SJCRH30 (cell line): ENCODE results near the gene NGF. TPM values are rescaled to one million over a fixed set of nuclear protein-coding genes. Genes with fewer than 3 reads are reported as not detected.

Source experiments
- DNase-seq, 2 experiments: peaks; one replicate each; pipeline ENCODE4 v3.0.0-alpha.2; 2015 to 2020
- H3K27ac ChIP-seq: fragments of 250-450 bp; sonication (Bioruptor Pico); 2 replicates; pipeline ENCODE4 v1.5.1; 2020; ENCODE audit warnings: mild to moderate bottlenecking, moderate library complexity
- H3K27me3 ChIP-seq: fragments of 250-450 bp; sonication (Bioruptor Pico); 2 replicates; pipeline ENCODE4 v1.5.1; 2020; ENCODE audit warnings: mild to moderate bottlenecking, moderate library complexity
- H3K36me3 ChIP-seq: fragments of 250-450 bp; sonication (Bioruptor Pico); 2 replicates; pipeline ENCODE4 v1.5.1; 2020; ENCODE audit warnings: mild to moderate bottlenecking, moderate library complexity
- H3K4me1 ChIP-seq: fragments of 250-450 bp; sonication (Bioruptor Pico); 2 replicates; pipeline ENCODE4 v1.5.1; 2020; ENCODE audit warnings: mild to moderate bottlenecking, moderate library complexity
- H3K4me3 ChIP-seq: fragments of 250-450 bp; sonication (Bioruptor Pico); 2 replicates; pipeline ENCODE4 v1.5.1; 2020; ENCODE audit warnings: mild to moderate bottlenecking, moderate library complexity
- H3K9me3 ChIP-seq: fragments of 250-450 bp; sonication (Bioruptor Pico); replicated peaks from 2 replicates; pipeline ENCODE4 v1.5.1; 2020; ENCODE audit warnings: mild to moderate bottlenecking, moderate library complexity
- total RNA-seq: library from RNA; depleted of rRNA; stranded (reverse); fragments of >200 nt; shearing (Covaris generic); gene quantifications from 2 replicates; pipeline ENCODE4 v1.2.3, GENCODE V29; 2014

NGF gene
- total RNA-seq, 1 experiment from 2014 or later: 0.32 TPM

GRCh38 chr1:115308969-115309368, 29.1 kb downstream of the NGF start:
- no peak overlapping the region for H3K4me3 ChIP-seq
- H3K36me3 ChIP-seq: no peaks in the 10 kb centered on the region
- H3K27me3 ChIP-seq: no peaks in the 10 kb centered on the region
- H3K4me1 ChIP-seq: no peaks in the 10 kb centered on the region
- DNase-seq: no peak
- 0 out of 2 replicates have a peak, but pooled peaks cover 3% of the 10 kb centered on the region for H3K9me3 ChIP-seq
- H3K27ac ChIP-seq: no peak overlapping the region

GRCh38 chr1:115307661-115308060, 30.4 kb downstream of the NGF start:
- Histone ChIP-seq H3K27me3 (no peaks in the 10 kb centered on the region), H3K4me3 (no peak overlapping the region), H3K27ac (no peak overlapping the region), H3K36me3 (no peaks in the 10 kb centered on the region), H3K9me3 (0 out of 2 replicates have a peak, but pooled peaks cover 3% of the 10 kb centered on the region), H3K4me1 (no peaks in the 10 kb centered on the region)
- DNase-seq: no peak

- Histone ChIP-seq H3K4me3 (no peak overlapping the region), H3K36me3 (no peaks in the 10 kb centered on the region), H3K27me3 (no peaks in the 10 kb centered on the region), H3K9me3 (0 out of 2 replicates have a peak, but pooled peaks cover 3% of the 10 kb centered on the region), H3K4me1 (peaks cover 5% of the 10 kb centered on the region), H3K27ac (no peak overlapping the region)
- no peak for DNase-seq
Measured at GRCh38 chr1:115306146-115306545, 31.9 kb downstream of the NGF start.

GRCh38 chr1:115303364-115303763, 34.7 kb downstream of the NGF start:
- no peaks in the 10 kb centered on the region for H3K27me3 ChIP-seq
- no peak overlapping the region for H3K27ac ChIP-seq
- H3K4me3 ChIP-seq: no peak overlapping the region
- no peaks in the 10 kb centered on the region for H3K9me3 ChIP-seq
- H3K4me1 ChIP-seq: peaks cover 29% of the 10 kb centered on the region
- no peaks in the 10 kb centered on the region for H3K36me3 ChIP-seq
- no peak for DNase-seq

- H3K4me1 ChIP-seq: peaks cover 29% of the 10 kb centered on the region
- no peak overlapping the region for H3K27ac ChIP-seq
- no peaks in the 10 kb centered on the region for H3K27me3 ChIP-seq
- no peaks in the 10 kb centered on the region for H3K9me3 ChIP-seq
- no peak for DNase-seq
- H3K36me3 ChIP-seq: no peaks in the 10 kb centered on the region
- H3K4me3 ChIP-seq: no peak overlapping the region
Measured at GRCh38 chr1:115302390-115302961, 35.6 kb downstream of the NGF start.

GRCh38 chr1:115301438-115302020, 36.5 kb downstream of the NGF start:
- Histone ChIP-seq H3K4me1 (peaks cover 29% of the 10 kb centered on the region), H3K27me3 (no peaks in the 10 kb centered on the region)

GRCh38 chr1:115300087-115300876, 37.8 kb downstream of the NGF start:
- Histone ChIP-seq H3K4me1 (peaks cover 29% of the 10 kb centered on the region), H3K9me3 (no peaks in the 10 kb centered on the region), H3K36me3 (no peaks in the 10 kb centered on the region), H3K27ac (peak overlapping the region; percentile 51), H3K27me3 (no peaks in the 10 kb centered on the region), H3K4me3 (no peak overlapping the region)
- peak; percentile 53 to 67 for DNase-seq

More at GRCh38 chr1:115301438-115302020, 36.5 kb downstream of the NGF start:
- Histone ChIP-seq H3K9me3 (no peaks in the 10 kb centered on the region), H3K4me3 (no peak overlapping the region), H3K27ac (peak overlapping the region; percentile 51), H3K36me3 (no peaks in the 10 kb centered on the region)
- DNase-seq: no peak

- H3K4me1 ChIP-seq: peaks cover 29% of the 10 kb centered on the region
- peak; percentile 15 to 35 for DNase-seq
- no peak overlapping the region for H3K27ac ChIP-seq
Measured at GRCh38 chr1:115299266-115299665, 38.8 kb downstream of the NGF start.

GRCh38 chr1:115296981-115297380, 41.1 kb downstream of the NGF start:
- Histone ChIP-seq H3K27ac (no peak overlapping the region), H3K27me3 (no peaks in the 10 kb centered on the region), H3K9me3 (no peaks in the 10 kb centered on the region), H3K36me3 (no peaks in the 10 kb centered on the region), H3K4me1 (peaks cover 29% of the 10 kb centered on the region), H3K4me3 (no peak overlapping the region)
- no peak for DNase-seq

More at GRCh38 chr1:115299266-115299665, 38.8 kb downstream of the NGF start:
- Histone ChIP-seq H3K4me3 (no peak overlapping the region), H3K9me3 (no peaks in the 10 kb centered on the region), H3K36me3 (no peaks in the 10 kb centered on the region), H3K27me3 (no peaks in the 10 kb centered on the region)

- Histone ChIP-seq H3K27me3 (no peaks in the 10 kb centered on the region), H3K9me3 (no peaks in the 10 kb centered on the region), H3K4me1 (peaks cover 24% of the 10 kb centered on the region), H3K36me3 (no peaks in the 10 kb centered on the region), H3K4me3 (no peak overlapping the region), H3K27ac (no peak overlapping the region)
- DNase-seq: no peak
Measured at GRCh38 chr1:115295904-115296696, 41.9 kb downstream of the NGF start.

- Histone ChIP-seq H3K36me3 (no peaks in the 10 kb centered on the region), H3K4me3 (no peak overlapping the region), H3K9me3 (no peaks in the 10 kb centered on the region), H3K4me1 (peaks cover 2% of the 10 kb centered on the region), H3K27me3 (no peaks in the 10 kb centered on the region), H3K27ac (no peak overlapping the region)
- no peak for DNase-seq
Measured at GRCh38 chr1:115293899-115294298, 44.1 kb downstream of the NGF start.

GRCh38 chr1:115293006-115293405, 45.0 kb downstream of the NGF start:
- Histone ChIP-seq H3K9me3 (no peaks in the 10 kb centered on the region), H3K27me3 (no peaks in the 10 kb centered on the region)
- no peak for DNase-seq

GRCh38 chr1:115291741-115292140, 46.3 kb downstream of the NGF start:
- no peak for DNase-seq
- Histone ChIP-seq H3K27me3 (no peaks in the 10 kb centered on the region), H3K4me1 (no peaks in the 10 kb centered on the region), H3K9me3 (no peaks in the 10 kb centered on the region), H3K36me3 (no peaks in the 10 kb centered on the region), H3K4me3 (no peak overlapping the region), H3K27ac (no peak overlapping the region)

More at GRCh38 chr1:115293006-115293405, 45.0 kb downstream of the NGF start:
- Histone ChIP-seq H3K4me3 (no peak overlapping the region), H3K36me3 (no peaks in the 10 kb centered on the region), H3K4me1 (no peaks in the 10 kb centered on the region), H3K27ac (no peak overlapping the region)

- H3K27me3 ChIP-seq: no peaks in the 10 kb centered on the region
- no peak overlapping the region for H3K27ac ChIP-seq
- no peak overlapping the region for H3K4me3 ChIP-seq
- no peaks in the 10 kb centered on the region for H3K4me1 ChIP-seq
- H3K36me3 ChIP-seq: no peaks in the 10 kb centered on the region
- H3K9me3 ChIP-seq: no peaks in the 10 kb centered on the region
- no peak for DNase-seq
Measured at GRCh38 chr1:115289940-115290339, 48.1 kb downstream of the NGF start.
